GM19238 (cell line): ENCODE data around the gene PNPLA2.

ENCODE experiments used
- DNase-seq: peaks from one replicate; pipeline ENCODE4 v3.0.0; 2011; ENCODE audit warnings: low spot score; ENCODE audit not compliant: insufficient read length

Gene PNPLA2

GRCh38 chr11:858762-859339 lies 40.1 kb downstream of the PNPLA2 start:
- DNase-seq, result no peak

GRCh38 chr11:859394-860131 lies 40.8 kb downstream of the PNPLA2 start:
- DNase-seq, result no peak

- DNase-seq, result no peak
These were observed 41.8 kb downstream of the PNPLA2 start for GRCh38 chr11:860234-861104.

GRCh38 chr11:861105-861479 lies 42.4 kb downstream of the PNPLA2 start:
- no peak for DNase-seq

DNA sequence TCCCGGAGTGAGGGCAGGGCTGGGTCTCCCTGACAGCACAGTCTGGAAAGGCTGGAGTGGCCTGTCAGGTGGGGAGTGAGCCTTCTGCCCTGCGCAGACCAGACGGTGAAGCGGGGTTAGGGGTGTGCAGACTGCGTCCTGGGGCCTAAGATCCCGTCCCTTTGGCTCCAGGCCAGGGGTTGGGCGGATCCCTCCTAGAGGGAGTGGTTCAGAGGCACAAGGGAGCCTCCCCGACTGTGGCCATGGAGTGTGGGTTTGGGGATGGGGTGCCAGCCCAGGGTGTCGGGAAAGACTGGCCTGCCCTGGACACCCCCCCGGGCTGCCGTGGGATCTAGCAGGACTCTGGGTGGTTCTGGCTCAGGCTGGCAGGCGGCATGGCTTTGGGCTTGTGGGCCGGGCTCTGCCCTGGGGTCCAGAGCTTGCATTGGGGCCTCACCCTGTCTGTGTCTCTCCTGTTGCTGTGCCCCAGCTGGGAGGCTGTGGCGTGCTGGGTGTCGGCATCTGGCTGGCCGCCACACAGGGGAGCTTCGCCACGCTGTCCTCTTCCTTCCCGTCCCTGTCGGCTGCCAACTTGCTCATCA lies 43.5 kb downstream of the PNPLA2 start:
- DNase-seq, result no peak

GRCh38 chr11:862696-863022 lies 43.9 kb downstream of the PNPLA2 start:
- no peak for DNase-seq

DNA sequence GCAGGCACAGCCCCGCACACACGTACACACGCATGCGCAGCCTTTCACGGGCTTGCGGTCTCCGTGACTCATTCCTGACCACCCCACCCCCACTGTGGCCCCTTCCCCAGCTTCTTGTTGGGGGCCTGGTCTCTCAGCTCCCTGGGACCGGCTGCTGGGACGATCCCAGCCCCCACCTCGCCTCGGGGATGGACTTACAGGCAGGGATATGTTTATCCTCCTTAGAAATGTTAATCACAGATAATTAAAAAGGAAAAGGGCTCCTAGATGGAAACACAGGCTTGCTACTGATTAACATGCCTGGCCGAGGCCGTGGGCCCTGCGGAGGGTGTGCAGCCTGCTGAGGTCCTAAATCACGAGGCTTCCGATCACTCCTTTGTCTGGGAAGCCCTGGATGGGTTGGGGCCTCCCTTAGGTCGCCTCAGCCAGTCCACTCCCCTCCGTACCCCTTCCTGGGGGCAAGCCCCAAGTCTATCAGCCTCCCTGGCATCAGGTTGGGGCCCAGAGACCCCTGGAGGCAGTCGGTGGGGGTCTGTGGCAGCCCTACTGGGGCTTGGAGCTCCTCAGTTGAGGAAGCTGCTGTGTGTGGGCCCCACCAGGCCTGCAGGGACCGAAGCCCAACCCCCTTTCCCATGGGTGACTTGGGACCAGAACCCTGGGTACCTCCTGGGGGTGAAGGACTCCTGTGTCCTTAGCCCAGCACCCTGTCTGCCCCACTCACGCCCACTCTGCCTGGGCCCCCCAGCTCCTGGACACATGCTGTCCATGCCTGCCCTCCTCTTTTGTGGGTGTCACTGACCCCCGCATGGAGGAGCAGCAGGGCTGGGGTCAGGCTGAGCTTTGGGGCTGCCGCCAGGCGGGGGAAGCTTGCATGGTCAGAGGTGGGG lies 44.6 kb downstream of the PNPLA2 start:
- no peak for DNase-seq

DNA sequence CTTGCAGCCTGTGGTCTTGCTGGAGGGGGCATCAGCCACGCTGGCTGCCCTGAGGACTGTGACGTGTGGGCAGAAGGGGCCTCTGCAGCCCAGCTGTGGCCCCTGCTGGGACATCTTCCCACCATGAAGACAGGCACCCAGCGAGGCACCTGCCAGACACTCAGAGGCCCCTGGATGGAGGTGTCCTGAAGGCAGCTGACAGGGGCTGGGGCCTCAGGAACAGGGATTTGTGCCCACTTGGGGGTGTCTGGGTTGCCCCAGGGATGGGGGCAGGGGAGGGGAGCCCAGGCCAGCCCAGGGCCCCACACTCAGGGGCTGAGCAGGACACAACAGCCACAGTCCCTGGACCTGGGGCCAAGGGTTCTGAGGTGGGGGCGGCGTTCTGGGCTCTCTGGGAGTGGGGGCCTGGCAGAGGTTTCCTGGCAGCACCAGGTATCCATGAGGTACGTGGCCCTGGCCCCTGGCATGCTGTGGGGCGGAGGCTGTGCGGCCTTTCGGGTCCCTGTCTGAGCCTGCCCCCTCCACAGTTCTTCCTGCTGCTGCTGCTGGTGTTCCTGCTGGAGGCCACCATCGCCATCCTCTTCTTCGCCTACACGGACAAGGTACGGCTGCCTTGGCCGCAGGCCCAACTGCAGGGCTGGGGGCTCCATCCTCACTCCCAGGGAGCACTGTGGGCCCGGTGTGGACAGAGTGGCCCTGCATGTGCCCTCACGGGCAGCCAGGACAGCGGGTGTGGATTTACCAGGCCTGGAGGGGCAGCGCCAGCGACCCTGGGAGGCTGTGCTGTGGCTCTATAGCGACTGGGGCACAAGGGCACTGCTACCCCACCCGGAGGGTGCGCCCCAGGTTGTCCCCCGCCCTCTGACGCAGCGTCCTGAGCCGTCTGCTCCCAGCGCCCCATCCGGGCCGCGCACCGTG lies 45.5 kb downstream of the PNPLA2 start:
- no peak for DNase-seq

DNA sequence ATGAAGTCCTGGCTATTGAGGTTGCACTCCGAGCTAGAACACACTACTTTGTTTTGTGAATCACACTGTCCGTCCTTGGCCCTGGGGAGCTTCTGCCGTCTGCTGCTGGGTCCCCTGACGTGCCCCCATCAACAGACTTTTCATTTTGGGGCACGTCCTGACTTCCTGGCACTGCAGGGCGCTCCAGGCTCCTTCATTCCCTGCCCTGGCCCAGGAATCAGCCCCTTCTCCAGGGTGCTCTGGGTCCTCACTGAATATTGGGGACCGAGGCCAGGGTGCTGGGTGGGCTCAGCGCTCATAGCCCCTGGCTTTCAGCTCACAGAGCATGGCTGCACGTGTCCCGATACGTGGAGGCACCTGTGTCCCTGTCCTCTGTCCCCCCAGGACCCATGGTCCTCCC lies 46.2 kb downstream of the PNPLA2 start:
- DNase-seq, result no peak

DNA sequence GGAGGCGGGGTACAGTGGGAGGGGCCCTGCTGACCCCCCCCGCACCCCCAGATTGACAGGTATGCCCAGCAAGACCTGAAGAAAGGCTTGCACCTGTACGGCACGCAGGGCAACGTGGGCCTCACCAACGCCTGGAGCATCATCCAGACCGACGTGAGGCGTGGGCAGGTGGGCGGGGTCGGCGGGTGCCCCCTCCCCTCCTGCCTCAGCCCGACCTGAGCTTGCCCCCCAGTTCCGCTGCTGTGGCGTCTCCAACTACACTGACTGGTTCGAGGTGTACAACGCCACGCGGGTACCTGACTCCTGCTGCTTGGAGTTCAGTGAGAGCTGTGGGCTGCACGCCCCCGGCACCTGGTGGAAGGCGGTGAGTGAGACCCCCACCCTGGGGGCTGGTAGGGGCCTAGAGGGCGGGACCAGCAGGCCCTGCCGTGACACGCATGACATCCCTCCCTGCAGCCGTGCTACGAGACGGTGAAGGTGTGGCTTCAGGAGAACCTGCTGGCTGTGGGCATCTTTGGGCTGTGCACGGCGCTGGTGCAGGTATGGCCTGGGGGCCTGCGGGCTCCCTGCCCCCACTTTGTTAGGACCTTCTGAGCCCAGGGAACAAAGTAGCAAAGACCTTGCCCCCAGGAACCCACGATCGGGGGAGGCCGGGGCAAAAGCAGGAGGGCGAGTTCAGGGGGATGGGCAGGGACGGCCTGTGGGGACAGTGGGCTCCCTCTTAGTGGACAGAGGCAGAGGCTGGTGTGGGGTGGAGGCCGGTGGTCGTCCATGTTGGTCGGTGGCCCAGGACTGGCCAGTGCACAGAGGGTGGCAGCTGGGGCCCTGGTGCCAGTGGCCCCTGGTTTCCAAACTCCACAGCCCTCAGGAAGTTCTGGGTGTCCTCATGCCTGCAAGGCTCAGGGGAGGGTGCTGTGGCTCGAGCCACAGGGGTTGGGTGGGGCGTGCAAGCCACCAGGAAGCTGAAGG lies 47.0 kb downstream of the PNPLA2 start:
- DNase-seq, result no peak

- DNase-seq, result no peak
These were observed 47.8 kb downstream of the PNPLA2 start for GRCh38 chr11:866481-866880.

DNA sequence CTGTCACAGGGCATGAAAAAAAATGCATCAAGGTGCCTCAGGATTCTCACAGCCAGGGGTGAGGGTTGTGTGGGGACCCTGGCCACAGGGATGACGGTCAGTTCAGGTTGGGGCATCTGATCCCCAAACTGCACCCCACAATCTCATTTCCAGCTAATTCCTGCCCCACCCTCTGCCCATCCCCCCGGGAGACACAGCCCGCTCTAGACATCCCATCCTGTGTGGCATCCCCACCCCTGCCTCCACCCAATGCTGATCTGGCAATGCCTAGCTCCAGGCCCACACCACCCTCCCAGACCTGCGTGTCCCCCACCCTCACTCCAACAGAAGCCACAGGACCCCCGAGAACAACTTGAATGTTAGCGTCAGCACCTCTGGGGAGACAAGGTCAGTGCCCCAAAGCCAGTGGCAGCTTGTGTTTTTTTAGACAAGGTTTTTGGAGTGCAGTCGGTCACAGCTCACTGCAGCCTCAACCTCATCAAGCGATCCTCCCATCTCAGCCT lies 49.2 kb downstream of the PNPLA2 start:
- DNase-seq, result no peak

DNA sequence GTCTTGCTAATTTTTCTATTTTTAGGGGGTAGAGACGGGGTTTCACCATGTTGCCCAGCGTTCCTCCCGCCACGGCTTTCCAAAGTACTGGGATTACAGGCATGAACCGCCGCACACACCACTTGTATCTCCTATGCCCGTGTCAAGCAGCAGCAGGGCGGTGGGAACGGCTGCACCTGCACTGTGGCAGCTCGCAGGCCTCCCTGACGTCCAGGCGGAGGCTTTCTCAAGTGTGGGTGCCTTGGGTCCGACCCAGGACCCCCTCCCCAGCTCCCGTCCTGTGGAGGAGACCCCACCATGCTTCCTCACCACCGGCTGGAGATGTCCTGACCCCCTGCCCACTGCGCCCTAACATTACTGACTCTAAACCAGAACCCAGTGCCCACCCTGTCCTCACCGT lies 49.7 kb downstream of the PNPLA2 start:
- DNase-seq, result no peak

GRCh38 chr11:868802-869201 lies 50.1 kb downstream of the PNPLA2 start:
- no peak for DNase-seq

DNA sequence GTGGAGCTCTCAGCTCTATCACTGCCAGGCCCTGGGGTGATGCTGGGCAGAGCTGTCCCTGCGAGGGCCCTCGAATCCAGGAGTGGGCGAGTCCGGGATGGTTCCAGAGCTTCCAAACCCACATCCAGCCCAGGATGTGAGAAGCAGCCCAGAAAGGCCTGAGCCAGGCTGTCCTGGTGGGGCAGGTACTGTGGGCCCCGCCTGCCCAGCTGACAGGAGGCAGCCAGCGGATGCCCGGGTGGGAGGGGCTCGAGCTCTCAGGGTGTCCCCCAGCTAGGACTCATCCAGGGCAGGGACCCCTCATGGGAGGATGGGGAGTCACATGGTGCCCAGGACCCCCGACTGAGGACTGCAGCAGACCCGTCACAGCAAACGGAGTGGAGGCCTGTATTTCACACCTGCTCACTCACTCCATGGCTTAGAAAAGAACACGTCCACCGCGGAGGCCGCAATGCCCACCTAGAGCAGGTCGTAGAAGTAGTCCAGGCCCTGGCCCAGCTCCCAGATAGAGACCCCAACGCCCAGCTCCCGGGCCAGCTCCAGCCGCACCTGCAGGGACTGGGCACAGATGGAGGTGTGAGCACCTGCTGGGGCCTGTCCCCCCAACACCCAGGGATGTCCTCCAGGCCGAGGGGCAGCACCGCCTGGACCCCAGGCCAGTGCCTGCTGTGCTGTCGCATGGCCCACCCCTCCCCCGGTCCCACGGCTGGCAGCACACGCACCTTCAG lies 50.8 kb downstream of the PNPLA2 start:
- DNase-seq, result no peak

- DNase-seq, result no peak
These were observed 51.4 kb downstream of the PNPLA2 start for GRCh38 chr11:870127-870413.

DNA sequence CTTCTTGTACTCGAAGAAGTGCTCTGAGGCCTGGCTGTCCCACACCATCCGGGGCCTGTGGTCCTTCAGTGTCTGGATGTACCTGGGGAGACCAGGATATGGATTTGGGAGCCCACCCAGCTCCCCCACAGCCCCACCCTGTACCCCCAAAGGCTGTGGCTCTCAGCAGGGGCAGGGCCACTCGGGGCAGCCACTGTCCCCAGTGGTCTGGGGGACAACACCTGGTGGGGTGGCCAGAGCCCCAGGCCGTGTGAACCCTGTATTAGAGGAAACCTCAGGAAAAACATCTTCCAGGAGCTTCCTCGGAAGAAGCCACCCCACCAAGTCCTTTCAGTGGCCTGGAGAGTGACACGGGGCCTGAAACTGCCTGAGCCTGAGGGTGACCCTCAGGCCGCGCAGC lies 51.7 kb downstream of the PNPLA2 start:
- DNase-seq, result no peak

GRCh38 chr11:871472-871871 lies 52.8 kb downstream of the PNPLA2 start:
- DNase-seq, result no peak
